Tibial artery (tissue), 4 donors: ENCODE data around the gene THOC6.

Experiments used
- DNase-seq, 2 donors: peaks; one replicate each; pipeline ENCODE4 v3.0.0-alpha.2; 2019
- H3K27ac ChIP-seq, 2 donors: fragments of 200-600 bp; sonication (generic) in 1 of 2; 1 replicate in 1 of 2; 2 replicates in 1 of 2; pipeline ENCODE4 v1.5.1; 2018 to 2019; ENCODE audit warnings: mild to moderate bottlenecking in 1 of 2
- H3K27me3 ChIP-seq, 2 donors: fragments of 200-600 bp; sonication (generic) in 1 of 2; one replicate each; pipeline versions ENCODE4 v1.5.1 to v1.6.0; 2016 to 2019
- H3K36me3 ChIP-seq, 3 donors: fragments of 200-600 bp; sonication (generic) in 2 of 3; one replicate each; pipeline ENCODE4 v1.5.1; 2016 to 2019; ENCODE audit warnings: mild to moderate bottlenecking in 2 of 3
- H3K4me1 ChIP-seq, 4 donors: fragments of 200-600 bp; sonication (generic) in 2 of 4; 1 replicate in 3 of 4; 2 replicates in 1 of 4; pipeline ENCODE4 v1.5.1; 2016 to 2019
- H3K4me3 ChIP-seq, 2 donors: fragments of 200-600 bp; sonication (generic) in 1 of 2; 1 replicate in 1 of 2; 2 replicates in 1 of 2; pipeline ENCODE4 v1.5.1; 2018 to 2019; ENCODE audit warnings: mild to moderate bottlenecking in 2 of 2
- H3K9me3 ChIP-seq, 3 donors: fragments of 200-600 bp; sonication (generic) in 1 of 3; one replicate each; pipeline ENCODE4 v1.5.1; 2016 to 2019
- CTCF ChIP-seq, 2 experiments: fragments of 200-600 bp in 1 of 2; fragments of 450-650 bp in 1 of 2; IDR thresholded peaks; one replicate each; pipeline ENCODE4 v1.5.1; 2017 to 2019; ENCODE audit warnings: antibody characterized with exemption in 2 of 2, mild to moderate bottlenecking in 1 of 2, moderate library complexity in 1 of 2
- intact Hi-C: fragments of 100-400 bp; cut with DNase I; formaldehyde crosslinking; loops from one replicate; pipeline ENCODE4 v1.15.0; 2023; ENCODE audit warnings: low total_unique reads

The THOC6 gene

GRCh38 chr16:3003582-3004270 lies 20.1 kb upstream of the THOC6 start:
- TF ChIP-seq CTCF (IDR thresholded peaks at IDR 0.05): peak; percentile 40 to 51
- intact Hi-C loops: loop anchor here (2.0 kb wide), 1 partner anchor 25 kb away; no protein-coding TSS in a partner anchor
- Histone ChIP-seq H3K4me1 (peaks cover 0 to 5% (median 4%) of the 10 kb centered on the region in 4 donors), H3K36me3 (no peaks in the 10 kb centered on the region), H3K4me3 (peak overlapping the region; percentile 19 to 35), H3K27me3 (peaks cover 0 to 64% of the 10 kb centered on the region in 2 donors), H3K9me3 (no peaks in the 10 kb centered on the region), H3K27ac (no peak overlapping the region)
- peak; percentile 91 to 97 for DNase-seq

- Histone ChIP-seq H3K9me3 (no peaks in the 10 kb centered on the region), H3K27ac (no peak overlapping the region), H3K27me3 (peaks cover 0 to 65% of the 10 kb centered on the region in 2 donors), H3K4me1 (peaks cover 0 to 5% (median 4%) of the 10 kb centered on the region in 4 donors), H3K36me3 (no peaks in the 10 kb centered on the region), H3K4me3 (peak overlapping the region; percentile 19 to 35)
- TF ChIP-seq CTCF (IDR thresholded peaks at IDR 0.05): no peak
- no peak for DNase-seq
- intact Hi-C loops: no loop called here
These were observed 19.5 kb upstream of the THOC6 start for GRCh38 chr16:3004319-3004718.

GRCh38 chr16:3004781-3005284 lies 19.0 kb upstream of the THOC6 start:
- DNase-seq: no peak
- no peak overlapping the region for H3K27ac ChIP-seq
- no peak for TF ChIP-seq CTCF (IDR thresholded peaks at IDR 0.05)
- peaks cover 0 to 5% (median 4%) of the 10 kb centered on the region in 4 donors for H3K4me1 ChIP-seq
- H3K4me3 ChIP-seq: peak overlapping the region in 1 of 2 donors; percentile 5
- intact Hi-C loops: no loop called here
- no peaks in the 10 kb centered on the region for H3K36me3 ChIP-seq
- H3K9me3 ChIP-seq: no peaks in the 10 kb centered on the region
- peaks cover 0 to 68% of the 10 kb centered on the region in 2 donors for H3K27me3 ChIP-seq

- no peak overlapping the region for H3K4me3 ChIP-seq
- H3K36me3 ChIP-seq: no peaks in the 10 kb centered on the region
- H3K9me3 ChIP-seq: no peaks in the 10 kb centered on the region
- no peak overlapping the region for H3K27ac ChIP-seq
- TF ChIP-seq CTCF (IDR thresholded peaks at IDR 0.05): no peak
- DNase-seq: no peak
- H3K27me3 ChIP-seq: peaks cover 4 to 72% of the 10 kb centered on the region in 2 donors
- peaks cover 0 to 9% (median 4%) of the 10 kb centered on the region in 4 donors for H3K4me1 ChIP-seq
- intact Hi-C loops: no loop called here
These were observed 16.5 kb upstream of the THOC6 start for GRCh38 chr16:3007059-3007956.

- Histone ChIP-seq H3K27ac (no peak overlapping the region), H3K36me3 (no peaks in the 10 kb centered on the region), H3K4me3 (no peak overlapping the region), H3K9me3 (no peaks in the 10 kb centered on the region), H3K4me1 (peaks cover 0 to 9% (median 4%) of the 10 kb centered on the region in 4 donors), H3K27me3 (peaks cover 6 to 78% of the 10 kb centered on the region in 2 donors)
- intact Hi-C loops: no loop called here
- TF ChIP-seq CTCF (IDR thresholded peaks at IDR 0.05): no peak
- no peak for DNase-seq
These were observed 15.7 kb upstream of the THOC6 start for GRCh38 chr16:3007957-3008689.
